H7 (cell line): ENCODE results near the gene MAP1S. TPM values are rescaled to one million over a fixed set of nuclear protein-coding genes. Genes with fewer than 3 reads are reported as not detected.

Experiments
- DNase-seq: peaks from one replicate; pipeline ENCODE4 v3.0.0; 2012
- H3K27me3 ChIP-seq: 2 replicates; pipeline ENCODE4 v1.6.0; 2011; ENCODE audit warnings: mild to moderate bottlenecking, low read length; ENCODE audit not compliant: control insufficient read depth, insufficient read depth
- H3K36me3 ChIP-seq: replicated peaks from 2 replicates; pipeline ENCODE4 v1.5.1; 2011; ENCODE audit warnings: low read length; ENCODE audit not compliant: control insufficient read depth, insufficient read depth
- H3K4me3 ChIP-seq: 2 replicates; pipeline ENCODE4 v1.5.1; 2011; ENCODE audit warnings: low read depth, mild to moderate bottlenecking, control low read depth, low read length, moderate library complexity; ENCODE audit not compliant: insufficient read depth
- total RNA-seq: library from RNA; depleted of rRNA; stranded (reverse); fragments of >200 nt; shearing (Covaris generic); gene quantifications from 2 replicates; pipeline ENCODE4 v1.2.3, GENCODE V29; 2014

The MAP1S gene
- total RNA-seq, 1 experiment from 2014 or later: 28.0 TPM

- no peaks in the 10 kb centered on the region for H3K27me3 ChIP-seq
- DNase-seq: peak; percentile 67
- no peaks in the 10 kb centered on the region for H3K36me3 ChIP-seq
- H3K4me3 ChIP-seq: peak overlapping the region; percentile 65
Measured at GRCh38 chr19:17685451-17686022, 33.7 kb upstream of the MAP1S start.

DNA sequence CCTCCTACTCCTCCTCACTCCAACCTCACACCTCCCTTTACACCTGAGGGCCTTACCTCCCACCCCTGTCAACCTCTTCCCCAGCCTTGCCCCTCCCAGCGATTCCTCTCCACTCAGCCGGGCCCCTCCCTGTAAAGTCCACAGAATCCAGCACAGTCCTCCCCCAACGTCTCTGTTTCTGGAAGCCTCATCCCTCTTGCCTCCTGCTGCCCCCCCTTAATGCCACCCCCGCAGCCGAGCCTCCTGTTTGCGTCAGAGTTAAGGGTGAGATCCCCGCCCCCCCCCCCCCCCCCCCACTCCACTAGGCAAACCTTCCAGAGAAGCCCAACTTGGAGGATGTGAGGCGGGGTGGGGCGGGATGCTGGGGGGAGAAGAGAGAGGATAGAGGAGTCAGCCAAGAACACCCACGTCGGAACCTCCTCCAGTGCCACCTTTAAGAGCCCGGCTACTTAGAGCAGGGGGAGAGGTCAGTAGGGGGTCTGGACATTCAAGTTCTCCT lies 33.2 kb upstream of the MAP1S start:
- peak; percentile 78 for DNase-seq
- peak overlapping the region; percentile 65 for H3K4me3 ChIP-seq
- H3K27me3 ChIP-seq: no peaks in the 10 kb centered on the region
- H3K36me3 ChIP-seq: no peaks in the 10 kb centered on the region

- Histone ChIP-seq H3K4me3 (peak overlapping the region; percentile 80), H3K27me3 (no peaks in the 10 kb centered on the region), H3K36me3 (no peaks in the 10 kb centered on the region)
- DNase-seq: peak; percentile 96
Measured at GRCh38 chr19:17686592-17687024, 32.7 kb upstream of the MAP1S start.

- Histone ChIP-seq H3K4me3 (peak overlapping the region; percentile 80), H3K27me3 (no peaks in the 10 kb centered on the region), H3K36me3 (no peaks in the 10 kb centered on the region)
- DNase-seq: peak; percentile 82
Measured at GRCh38 chr19:17687141-17687856, 32.0 kb upstream of the MAP1S start.

- Histone ChIP-seq H3K27me3 (no peaks in the 10 kb centered on the region), H3K36me3 (no peaks in the 10 kb centered on the region), H3K4me3 (peak within 1 kb of the TSS; percentile 80)
- peak; percentile 96 for DNase-seq
Measured at GRCh38 chr19:17687857-17688784, 31.2 kb upstream of the MAP1S start, which contains the start of gene UNC13A. Gene UNC13A, minus strand, starts transcription at chr19:17688354. Its CDS starts 155 bp downstream, at chr19:17688199.

DNA sequence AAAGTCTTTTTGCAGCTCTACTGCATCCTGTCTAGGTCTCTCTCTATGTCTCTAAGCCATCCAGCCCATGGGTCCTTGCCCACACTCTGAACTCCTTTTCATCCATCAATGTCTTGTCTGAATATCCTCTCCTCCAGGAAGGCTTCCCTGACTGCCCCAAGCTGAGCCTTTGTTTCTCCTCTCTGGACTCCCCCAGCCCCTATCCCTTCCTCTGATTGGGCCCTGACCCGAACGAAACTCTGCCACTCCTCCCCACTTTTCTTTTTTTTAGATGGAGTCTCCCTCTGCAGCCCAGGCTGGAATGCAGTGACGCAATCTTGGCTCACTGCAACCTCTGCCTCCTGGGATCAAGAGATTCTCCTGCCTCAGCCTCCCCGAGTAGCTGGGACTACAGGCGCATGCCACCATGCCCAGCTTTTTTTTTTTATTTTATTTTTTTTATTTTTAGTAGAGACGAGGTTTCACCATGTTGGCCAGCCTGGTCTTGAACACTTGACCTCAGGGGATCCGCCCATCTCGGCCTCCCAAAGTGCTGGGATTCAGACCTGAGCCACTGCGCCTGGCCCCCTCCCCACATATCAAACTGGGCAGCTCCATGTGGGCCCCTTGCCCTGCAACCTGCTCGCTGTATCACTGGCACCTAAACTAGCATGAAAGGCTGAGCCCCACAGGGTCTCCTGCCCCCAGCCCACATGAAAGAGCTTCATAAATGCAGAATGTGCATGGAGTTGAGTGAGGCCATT lies 30.3 kb upstream of the MAP1S start:
- Histone ChIP-seq H3K4me3 (peak overlapping the region; percentile 80; the same call in 1 of the 2 replicates), H3K27me3 (no peaks in the 10 kb centered on the region), H3K36me3 (no peaks in the 10 kb centered on the region)
- peak; percentile 77 for DNase-seq

DNA sequence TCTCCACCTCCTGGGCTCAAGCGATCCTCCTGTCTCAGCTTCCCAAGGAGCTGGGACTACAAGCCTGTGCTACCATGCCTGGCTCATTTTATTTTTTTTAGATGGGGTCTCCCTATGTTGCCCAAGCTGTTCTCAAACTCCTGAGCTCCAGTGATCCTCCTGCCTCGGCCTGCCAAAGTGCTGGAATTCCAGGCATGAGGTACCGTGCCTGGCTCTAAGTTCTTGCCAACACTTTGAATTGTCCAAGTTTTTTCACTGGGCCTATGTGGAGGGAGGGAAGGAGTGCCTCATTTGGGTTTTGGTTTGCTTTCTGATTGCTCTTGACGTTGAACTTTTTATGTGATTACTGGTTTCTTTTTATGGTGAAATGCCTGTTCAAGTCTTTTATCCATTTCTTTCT lies 26.7 kb upstream of the MAP1S start:
- Histone ChIP-seq H3K36me3 (no peaks in the 10 kb centered on the region), H3K4me3 (no peak overlapping the region), H3K27me3 (no peaks in the 10 kb centered on the region; the same call in 1 of the 2 replicates)
- no peak for DNase-seq

- no peak for DNase-seq
- H3K36me3 ChIP-seq: no peaks in the 10 kb centered on the region
Measured at GRCh38 chr19:17695198-17695597, 24.1 kb upstream of the MAP1S start.

DNA sequence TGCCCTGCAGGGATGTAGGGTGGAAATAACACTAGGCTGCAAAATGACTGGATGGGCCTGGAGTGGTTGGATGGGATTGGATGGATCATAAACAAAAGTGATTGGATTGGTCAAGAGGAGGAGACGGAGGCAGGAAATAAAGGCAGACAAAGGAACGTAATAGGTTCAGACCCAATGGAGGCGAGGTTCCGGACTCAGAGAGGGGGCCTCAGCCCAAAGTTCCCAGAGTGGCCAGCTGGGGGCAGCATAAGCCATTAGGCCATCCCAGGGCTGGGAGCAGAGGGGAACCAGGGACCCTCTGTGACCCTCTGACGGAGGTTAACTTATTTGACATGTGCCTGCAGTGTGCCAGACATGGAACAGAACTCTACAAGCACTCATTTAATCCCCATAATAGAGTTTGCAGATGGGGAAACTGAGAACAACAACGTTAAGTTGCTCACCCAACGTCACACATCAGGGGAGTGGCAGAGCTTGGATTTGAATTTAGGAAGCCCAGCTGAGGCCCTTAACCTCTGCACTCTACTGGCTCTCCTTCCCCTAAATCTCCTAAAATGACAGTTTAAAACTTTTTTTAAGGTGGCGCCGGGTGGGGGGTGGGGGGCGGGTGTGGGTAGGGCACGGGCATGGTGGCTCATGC lies 15.3 kb upstream of the MAP1S start:
- peak; percentile 88 for DNase-seq
- peaks cover 9% of the 10 kb centered on the region; the same call in 1 of the 2 replicates for H3K27me3 ChIP-seq
- H3K36me3 ChIP-seq: no peaks in the 10 kb centered on the region
- no peak overlapping the region for H3K4me3 ChIP-seq

More at GRCh38 chr19:17695198-17695597, 24.1 kb upstream of the MAP1S start:
- H3K27me3 ChIP-seq: no peaks in the 10 kb centered on the region; the same call in 1 of the 2 replicates
- no peak overlapping the region for H3K4me3 ChIP-seq

DNA sequence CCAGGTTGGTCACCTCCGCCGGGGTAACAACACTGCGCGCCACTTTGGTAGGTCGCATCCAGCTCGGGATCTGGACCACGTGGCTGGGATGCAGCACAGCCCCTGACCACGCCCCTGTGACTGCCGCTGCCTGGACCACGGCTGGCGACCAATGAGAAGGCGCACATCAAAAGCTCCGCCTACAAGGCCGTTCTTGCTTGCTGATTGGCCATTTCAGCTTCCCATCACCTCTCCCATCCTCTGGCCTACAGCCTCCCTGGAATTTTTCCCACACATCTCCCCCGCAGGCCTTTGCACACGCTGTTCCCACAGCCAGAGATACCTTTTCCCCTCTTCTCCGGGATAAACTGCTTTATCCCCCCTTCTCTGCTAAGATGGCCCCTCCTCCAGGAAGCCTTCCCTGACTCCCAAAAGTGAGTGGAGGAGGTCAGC lies 12.5 kb upstream of the MAP1S start:
- Histone ChIP-seq H3K36me3 (no peaks in the 10 kb centered on the region), H3K4me3 (peak overlapping the region; percentile 15; the same call in 1 of the 2 replicates), H3K27me3 (peaks cover 9% of the 10 kb centered on the region; the same call in 1 of the 2 replicates)
- peak; percentile 94 for DNase-seq

DNA sequence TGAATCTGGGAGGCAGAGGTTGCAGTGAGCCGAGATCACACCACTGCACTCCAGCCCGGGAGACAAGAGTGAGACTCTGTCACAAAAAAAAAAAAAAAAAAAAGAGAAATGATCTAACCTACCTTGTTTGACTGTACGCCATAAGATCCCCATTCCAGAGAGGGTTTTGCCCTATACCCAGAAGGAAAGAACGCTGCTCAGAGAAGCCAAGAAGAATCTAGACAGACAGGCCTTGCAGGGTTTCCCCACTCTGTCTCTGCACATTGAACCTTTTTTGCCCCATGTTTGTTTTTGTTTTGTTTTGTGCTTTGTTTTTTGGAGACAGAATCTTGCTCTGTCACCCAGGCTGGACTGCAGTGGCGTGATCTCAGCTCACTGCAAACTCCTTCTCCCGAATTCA lies 7.4 kb upstream of the MAP1S start:
- Histone ChIP-seq H3K27me3 (no peaks in the 10 kb centered on the region), H3K4me3 (no peak overlapping the region)

DNA sequence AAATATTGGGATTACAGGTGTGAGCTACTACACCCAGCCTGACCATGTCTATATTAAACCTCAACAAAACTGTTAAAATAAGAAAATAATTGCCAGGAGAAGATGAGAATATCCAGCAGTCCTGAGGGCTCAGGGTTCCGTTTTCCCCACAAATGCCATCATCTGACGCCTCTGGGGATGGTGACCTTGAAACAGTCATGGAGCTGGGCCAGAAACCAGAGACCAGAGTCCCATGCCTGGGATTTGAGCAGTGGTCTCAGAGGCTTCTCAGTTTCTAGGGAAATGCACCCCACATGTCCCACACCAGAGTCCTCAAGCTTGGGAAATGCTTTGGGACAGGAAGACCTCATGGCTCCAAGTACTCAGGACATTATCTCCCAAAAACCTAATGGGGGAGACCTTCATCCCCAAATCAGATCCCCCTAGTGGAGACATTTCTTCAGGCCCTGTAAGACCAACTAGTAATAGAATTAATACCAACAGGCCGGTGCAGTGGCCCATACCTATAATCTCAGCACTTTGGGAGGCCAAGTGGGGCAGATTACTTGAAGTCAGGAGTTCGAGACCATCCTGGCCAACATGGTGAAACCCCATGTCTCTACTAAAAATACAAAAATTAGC lies 2.9 kb upstream of the MAP1S start:
- no peak overlapping the region for H3K4me3 ChIP-seq
- peak; percentile 62 for DNase-seq
- no peaks in the 10 kb centered on the region for H3K27me3 ChIP-seq
- H3K36me3 ChIP-seq: peaks cover under 1% of the 10 kb centered on the region

More for the DNA sequence above, 7.4 kb upstream of the MAP1S start:
- no peak for DNase-seq
- no peaks in the 10 kb centered on the region for H3K36me3 ChIP-seq

- H3K27me3 ChIP-seq: no peaks in the 10 kb centered on the region
- peaks cover 9% of the 10 kb centered on the region for H3K36me3 ChIP-seq
- H3K4me3 ChIP-seq: peak overlapping the region; percentile 77; the same call in 1 of the 2 replicates
- no peak for DNase-seq
Measured at GRCh38 chr19:17718550-17718946, 732 bp upstream of the MAP1S start.
